ENCODE measurements around the gene WASL. TPM values are rescaled to one million over a fixed set of nuclear protein-coding genes. Genes with fewer than 3 reads are reported as not detected.

WASL gene
- total and polyA plus RNA-seq, 3 donors from 2014 or later: 43.3 to 69.3 (median 62.6) TPM

- no peaks in the 10 kb centered on the region for H3K27me3 ChIP-seq
- TF ChIP-seq CTCF (IDR thresholded peaks at IDR 0.05): no peak
- TF ChIP-seq POLR2A (IDR thresholded peaks at IDR 0.05): no peak
- no peak overlapping the region for H3K27ac ChIP-seq
- no peaks in the 10 kb centered on the region for H3K9me3 ChIP-seq
- intact Hi-C loops (cut with DNase I; ENCODE audit: low total_unique reads): no loop called here
- H3K4me1 ChIP-seq: no peaks in the 10 kb centered on the region
- no peak overlapping the region for H3K4me3 ChIP-seq
- no peak for DNase-seq
- 91 to 97% methylated on average over 1 of the region's 1 CpG for WGBS, 2 donors
- no peaks in the 10 kb centered on the region for H3K36me3 ChIP-seq (ENCODE audit: low read depth, missing control alignments)
These were observed 43.4 kb downstream of the WASL start for GRCh38 chr7:123705211-123705901.

DNA sequence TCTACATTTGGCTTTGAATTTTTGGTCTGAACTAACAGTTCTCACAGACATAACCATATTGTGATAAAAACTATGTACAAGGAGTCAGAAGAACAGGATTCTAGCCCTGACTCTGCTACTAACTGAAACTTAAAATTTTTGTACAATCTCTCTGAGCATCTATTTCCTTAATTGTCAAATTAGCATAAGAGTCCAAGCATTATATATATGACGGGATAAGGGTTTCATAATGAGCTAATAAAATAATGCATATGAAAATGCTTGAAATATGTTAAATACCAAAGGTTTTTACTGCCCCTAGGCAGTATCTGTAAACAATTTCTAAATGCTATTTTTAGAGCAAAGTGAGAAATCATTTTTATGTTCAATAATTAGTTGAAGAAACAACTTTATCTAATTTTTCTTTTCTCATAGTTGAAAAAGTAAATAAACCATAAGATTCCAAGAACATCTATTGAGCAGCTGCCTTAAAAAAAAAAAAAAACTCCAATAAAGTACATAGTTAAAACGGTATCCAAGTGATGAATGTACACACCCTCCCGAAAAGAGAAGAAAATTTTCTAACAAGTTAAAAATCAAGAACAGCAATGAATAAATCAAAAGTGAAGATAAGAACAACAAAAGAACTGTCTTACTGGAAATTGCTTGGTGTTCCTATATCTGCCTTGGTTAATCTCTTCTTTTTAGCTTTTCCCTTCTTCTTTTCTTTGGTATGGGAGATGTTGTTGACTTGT, 52.7 kb downstream of the WASL start:
- no peak overlapping the region for H3K4me3 ChIP-seq
- H3K36me3 ChIP-seq (ENCODE audit: low read depth, missing control alignments): no peaks in the 10 kb centered on the region
- 56 to 70% methylated on average over 3 of the region's 3 CpGs for WGBS, 2 donors
- intact Hi-C loops (cut with DNase I; ENCODE audit: low total_unique reads): no loop called here
- no peak for DNase-seq
- H3K4me1 ChIP-seq: no peaks in the 10 kb centered on the region
- TF ChIP-seq POLR2A (IDR thresholded peaks at IDR 0.05) (no peak), CTCF (IDR thresholded peaks at IDR 0.05) (no peak)
- H3K27ac ChIP-seq: no peak overlapping the region
- no peaks in the 10 kb centered on the region for H3K27me3 ChIP-seq
- no peaks in the 10 kb centered on the region for H3K9me3 ChIP-seq

GRCh38 chr7:123692471-123692877, 56.3 kb downstream of the WASL start:
- no peaks in the 10 kb centered on the region for H3K9me3 ChIP-seq
- intact Hi-C loops (cut with DNase I; ENCODE audit: low total_unique reads): no loop called here
- 90 to 93% methylated on average over 6 of the region's 6 CpGs for WGBS, 2 donors
- no peak overlapping the region for H3K27ac ChIP-seq
- no peak for DNase-seq
- no peak for TF ChIP-seq CTCF (IDR thresholded peaks at IDR 0.05)
- no peak for TF ChIP-seq POLR2A (IDR thresholded peaks at IDR 0.05)
- no peaks in the 10 kb centered on the region for H3K4me1 ChIP-seq
- no peaks in the 10 kb centered on the region for H3K27me3 ChIP-seq
- H3K36me3 ChIP-seq (ENCODE audit: low read depth, missing control alignments): no peaks in the 10 kb centered on the region
- no peak overlapping the region for H3K4me3 ChIP-seq

DNA sequence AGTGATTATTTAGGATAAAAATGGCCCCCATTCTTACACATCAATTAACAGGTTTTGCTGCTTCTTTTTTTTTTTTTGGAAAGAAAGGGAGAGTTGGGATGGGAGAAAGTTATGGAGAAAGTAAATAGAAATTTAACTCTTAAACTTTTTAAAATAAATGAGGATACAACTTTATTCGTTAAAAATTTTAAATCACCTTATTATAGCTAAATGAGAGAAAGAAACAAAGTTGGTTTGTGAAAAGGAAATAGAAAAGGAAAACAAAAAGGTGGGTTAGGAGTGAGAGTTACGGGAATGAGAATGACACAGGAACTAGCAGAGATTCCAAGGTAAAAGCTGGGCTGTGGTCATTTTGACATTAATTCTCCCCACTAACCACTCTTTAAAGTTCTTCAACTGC, 58.3 kb downstream of the WASL start:
- no peak overlapping the region for H3K4me3 ChIP-seq
- intact Hi-C loops (cut with DNase I; ENCODE audit: low total_unique reads): no loop called here
- no peaks in the 10 kb centered on the region for H3K4me1 ChIP-seq
- WGBS, 2 donors: 88 to 90% methylated on average over 2 of the region's 2 CpGs
- no peaks in the 10 kb centered on the region for H3K27me3 ChIP-seq
- no peaks in the 10 kb centered on the region for H3K36me3 ChIP-seq (ENCODE audit: low read depth, missing control alignments)
- DNase-seq: no peak
- no peak for TF ChIP-seq POLR2A (IDR thresholded peaks at IDR 0.05)
- no peak for TF ChIP-seq CTCF (IDR thresholded peaks at IDR 0.05)
- H3K27ac ChIP-seq: no peak overlapping the region
- H3K9me3 ChIP-seq: no peaks in the 10 kb centered on the region

Data from testis (tissue), 3 donors.